Keratinocyte (primary cell): ENCODE results near the gene VN1R5. TPM values are rescaled to one million over a fixed set of nuclear protein-coding genes. Genes with fewer than 3 reads are reported as not detected.

ENCODE experiments used
- DNase-seq: peaks from one replicate; pipeline ENCODE4 v3.0.0-alpha.2; 2011; ENCODE audit warnings: low read depth, missing footprints, low spot score
- FAIRE-seq: peaks from 2 replicates; lab custom pipeline; 2011; peaks lifted over from hg19 to GRCh38; lab: Jason Lieb, UNC
- H2AFZ ChIP-seq: 2 replicates; pipeline ENCODE4 v1.6.0; 2012; ENCODE audit warnings: low read length, control low read depth, inconsistent platforms; ENCODE audit not compliant: control insufficient read depth
- H3K27ac ChIP-seq: 2 replicates; pipeline ENCODE4 v1.5.1; 2011; ENCODE audit warnings: low read length; ENCODE audit not compliant: control insufficient read depth, insufficient read depth
- H3K27me3 ChIP-seq: 3 replicates; pipeline ENCODE4 v1.6.0; 2011; ENCODE audit warnings: low read length; ENCODE audit not compliant: control insufficient read depth, insufficient read depth; ENCODE audit errors: extremely low read depth
- H3K36me3 ChIP-seq, 2 experiments: 2 replicates in 1 of 2; 3 replicates in 1 of 2; pipeline ENCODE4 v1.5.1; 2011; ENCODE audit warnings: low read length in 2 of 2, mild to moderate bottlenecking in 1 of 2; ENCODE audit not compliant: control insufficient read depth in 2 of 2, insufficient read depth in 2 of 2; ENCODE audit errors: extremely low read depth in 1 of 2
- H3K4me1 ChIP-seq: 3 replicates; pipeline ENCODE4 v1.5.1; 2011; ENCODE audit warnings: low read length; ENCODE audit not compliant: control insufficient read depth, insufficient read depth; ENCODE audit errors: extremely low read depth
- H3K4me2 ChIP-seq: 3 replicates; pipeline ENCODE4 v1.6.0; 2011; ENCODE audit warnings: low read depth, low read length; ENCODE audit not compliant: control insufficient read depth, insufficient read depth; ENCODE audit errors: extremely low read depth
- H3K4me3 ChIP-seq, 3 experiments: fragments of 200-600 bp in 1 of 3; sonication (generic) in 1 of 3; 2 replicates in 2 of 3; 3 replicates in 1 of 3; pipeline ENCODE4 v1.5.1; 2011 to 2016; ENCODE audit warnings: low read length in 3 of 3, mild to moderate bottlenecking in 3 of 3, control low read depth in 2 of 3, inconsistent platforms in 1 of 3, low read depth in 1 of 3, mixed read lengths in 1 of 3, mixed run types in 1 of 3, moderate library complexity in 1 of 3; ENCODE audit not compliant: control insufficient read depth in 2 of 3, insufficient read depth in 2 of 3; ENCODE audit errors: extremely low read depth in 1 of 3
- H3K79me2 ChIP-seq: 2 replicates; pipeline ENCODE4 v1.6.0; 2012; ENCODE audit warnings: low read length; ENCODE audit not compliant: control insufficient read depth, insufficient read depth
- H3K9ac ChIP-seq: 3 replicates; pipeline ENCODE4 v1.6.0; 2011; ENCODE audit warnings: low read length; ENCODE audit not compliant: control insufficient read depth, insufficient read depth; ENCODE audit errors: extremely low read depth
- H3K9me1 ChIP-seq: 3 replicates; pipeline ENCODE4 v1.6.0; 2011; ENCODE audit warnings: low read length; ENCODE audit not compliant: control insufficient read depth, insufficient read depth; ENCODE audit errors: extremely low read depth
- H3K9me3 ChIP-seq: 2 replicates; pipeline ENCODE4 v1.5.1; 2012; ENCODE audit warnings: low read depth, low read length; ENCODE audit not compliant: control insufficient read depth
- H4K20me1 ChIP-seq: 3 replicates; pipeline ENCODE4 v1.6.0; 2011; ENCODE audit warnings: low read length; ENCODE audit not compliant: control insufficient read depth, insufficient read depth; ENCODE audit errors: extremely low read depth
- CTCF ChIP-seq, 3 experiments: IDR thresholded peaks in 1 of 3; conservative IDR thresholded peaks in 1 of 3; optimal IDR thresholded peaks in 1 of 3; 2 replicates in 2 of 3; 3 replicates in 1 of 3; pipeline versions ENCODE3 to v1.5.1; 2011; ENCODE audit warnings: low read length in 3 of 3, mild to moderate bottlenecking in 3 of 3, moderate library complexity in 2 of 3, control low read depth in 1 of 3, inconsistent platforms in 1 of 3; ENCODE audit not compliant: insufficient read depth in 2 of 3; ENCODE audit errors: extremely low read depth in 1 of 3
- EZH2 ChIP-seq: IDR thresholded peaks from one replicate; pipeline ENCODE4 v1.6.1; 2012; ENCODE audit warnings: inconsistent platforms, mild to moderate bottlenecking, low read length, moderate library complexity
- dilution Hi-C: fragments of 300-500 bp; cut with MboI; formaldehyde crosslinking; loops from one replicate; pipeline ENCODE4 v1.7.0; 2020; ENCODE audit warnings: low sequenced_read_pairs; ENCODE audit not compliant: extremely low pct_ligation_motif_present
- polyA plus RNA-seq, 5 experiments: library from polyadenylated mRNA; depleted of rRNA in 3 of 5; stranded (reverse) in 3 of 5; stranded (forward) in 1 of 5; unstranded in 1 of 5; fragments of >200 nt; gene quantifications; 1 replicate in 1 of 5; 2 replicates in 3 of 5; 3 replicates in 1 of 5; pipeline versions ENCODE4 v1.2.1 to v1.2.3, GENCODE V29; 2011 to 2012; ENCODE audit warnings: missing spikeins in 2 of 5, low read depth in 1 of 5, low replicate concordance in 1 of 5

VN1R5 gene
- polyA plus RNA-seq, 1 donor (not counting 4 experiments of a cell fraction or from before 2014, with no cell fraction given): not detected

- no peaks in the 10 kb centered on the region for H3K27me3 ChIP-seq
- peaks cover 10% of the 10 kb centered on the region for H3K4me1 ChIP-seq
- peaks cover 36% of the 10 kb centered on the region for H3K79me2 ChIP-seq
- dilution Hi-C loops: no loop called here
- no peak overlapping the region for H2AFZ ChIP-seq
- TF ChIP-seq EZH2: no peak
- no peak for TF ChIP-seq CTCF (optimal IDR thresholded peaks at IDR 0.05 in 1 of 3, IDR thresholded peaks at IDR 0.05 in 1 of 3, conservative IDR thresholded peaks at IDR 0.05 in 1 of 3; ENCODE audit: extremely low read depth in 1 of 3, insufficient read depth in 2 of 3, low read length in 3 of 3)
- no peaks in the 10 kb centered on the region for H3K9me1 ChIP-seq
- H3K4me3 ChIP-seq: no peak overlapping the region
- H4K20me1 ChIP-seq: no peaks in the 10 kb centered on the region
- DNase-seq (no peak), FAIRE-seq (no peak)
- no peak overlapping the region for H3K9ac ChIP-seq
- no peaks in the 10 kb centered on the region for H3K9me3 ChIP-seq
- peaks cover 2 to 6% of the 10 kb centered on the region in 2 experiments for H3K36me3 ChIP-seq
- H3K27ac ChIP-seq: no peak overlapping the region
- H3K4me2 ChIP-seq: no peak overlapping the region
Observed at GRCh38 chr1:247212012-247212411, 43.9 kb upstream of the VN1R5 start.

- DNase-seq: no peak
- FAIRE-seq: no peak
Observed at GRCh38 chr1:247212627-247213617, 43.0 kb upstream of the VN1R5 start.

More at GRCh38 chr1:247212627-247213617, 43.0 kb upstream of the VN1R5 start:
- Histone ChIP-seq H3K4me1 (peaks cover 10% of the 10 kb centered on the region), H3K9ac (no peak overlapping the region), H4K20me1 (no peaks in the 10 kb centered on the region), H3K27ac (no peak overlapping the region), H2AFZ (no peak overlapping the region), H3K4me3 (no peak overlapping the region), H3K27me3 (no peaks in the 10 kb centered on the region), H3K4me2 (no peak overlapping the region), H3K9me1 (no peaks in the 10 kb centered on the region), H3K9me3 (no peaks in the 10 kb centered on the region), H3K36me3 (peaks cover 2 to 6% of the 10 kb centered on the region in 2 experiments), H3K79me2 (peaks cover 27% of the 10 kb centered on the region)
- dilution Hi-C loops: no loop called here
- TF ChIP-seq EZH2 (no peak), CTCF (optimal IDR thresholded peaks at IDR 0.05 in 1 of 3, IDR thresholded peaks at IDR 0.05 in 1 of 3, conservative IDR thresholded peaks at IDR 0.05 in 1 of 3; ENCODE audit: extremely low read depth in 1 of 3, insufficient read depth in 2 of 3, low read length in 3 of 3) (no peak)
